Measurements from ENCODE around the gene DEFB127. TPM values are rescaled to one million over a fixed set of nuclear protein-coding genes. Genes with fewer than 3 reads are reported as not detected.
"Not testable (repeated sequence)": the region's sequence is repeated elsewhere in the genome, so short reads cannot be mapped to it uniquely, and the experiment has no call there.

Gene DEFB127
- total RNA-seq (not detected), polyA plus RNA-seq (not detected)
- long read RNA-seq, donor 1: 0 reads
- long read RNA-seq, donor 2: 0 reads
- long read RNA-seq, donor 3: 0 reads

GRCh38 chr20:157154-157553 is at the start of gene DEFB127:
TSS of gene DEFB127 (plus strand) at chr20:157454. CDS start at chr20:157545, 91 bp downstream.
- no peak within 1 kb of the TSS for H3K4me3 ChIP-seq
- no peaks in the 10 kb centered on the region for H3K4me1 ChIP-seq
- TF ChIP-seq CTCF (IDR thresholded peaks at IDR 0.05): no peak
- WGBS, 4 donors: 81 to 95% (median 88%) methylated on average over 5 of the region's 5 CpGs
- ATAC-seq (no peak), DNase-seq (no peak)
- peaks cover 0 to 15% (median 0%) of the 10 kb centered on the region in 9 donors for H3K27me3 ChIP-seq
- H3K27ac ChIP-seq: no peak within 1 kb of the TSS
- intact Hi-C loops (cut with DNase I): no loop called here
- H3K9me3 ChIP-seq: no peaks in the 10 kb centered on the region
- no peaks in the 10 kb centered on the region for H3K36me3 ChIP-seq

- Histone ChIP-seq H3K27me3 (peaks cover 0 to 12% (median 0%) of the 10 kb centered on the region in 9 donors), H3K4me3 (no peak overlapping the region), H3K27ac (no peak overlapping the region), H3K9me3 (peaks cover 0 to 8% (median under 1%) of the 10 kb centered on the region in 12 donors), H3K36me3 (no peaks in the 10 kb centered on the region), H3K4me1 (no peaks in the 10 kb centered on the region)
- ATAC-seq (no peak), DNase-seq (no peak)
- intact Hi-C loops (cut with DNase I): no loop called here
- no peak for TF ChIP-seq CTCF (IDR thresholded peaks at IDR 0.05)
- no peak for TF ChIP-seq POLR2A (IDR thresholded peaks at IDR 0.05)
Measured at GRCh38 chr20:112396-112795, 44.9 kb upstream of the DEFB127 start.

GRCh38 chr20:117518-117917 is 39.7 kb upstream of the DEFB127 start:
- H3K27ac ChIP-seq: no peak overlapping the region
- H3K27me3 ChIP-seq: peaks cover 0 to 32% (median 0%) of the 10 kb centered on the region in 9 donors
- TF ChIP-seq POLR2A (IDR thresholded peaks at IDR 0.05): no peak
- TF ChIP-seq CTCF (IDR thresholded peaks at IDR 0.05): no peak
- no peaks in the 10 kb centered on the region for H3K36me3 ChIP-seq
- DNase-seq (no peak), ATAC-seq (no peak)
- intact Hi-C loops (cut with DNase I): no loop called here
- no peaks in the 10 kb centered on the region for H3K4me1 ChIP-seq
- H3K9me3 ChIP-seq: peaks cover 0 to 20% (median 4%) of the 10 kb centered on the region in 12 donors
- no peak overlapping the region for H3K4me3 ChIP-seq

GRCh38 chr20:129786-130323 is 27.4 kb upstream of the DEFB127 start:
- H3K27ac ChIP-seq; H3K4me1 ChIP-seq; H3K4me3 ChIP-seq; H3K36me3 ChIP-seq; DNase-seq; ATAC-seq; H3K27me3 ChIP-seq; intact Hi-C loops (cut with DNase I); H3K9me3 ChIP-seq: not testable (repeated sequence)
- WGBS, 4 donors: 82 to 87% (median 87%) methylated on average over 23 to 27 of the region's 28 CpGs
